NCI-H2107 treated with DMSO at 0.1 percent for 48 hours (cell line): ENCODE data around the gene WSCD1.

Experiments used
- DNase-seq: peaks from one replicate; lab custom pipeline; 2025; ENCODE audit not compliant: unreplicated experiment; lab: John Stamatoyannopoulos, UW

Gene WSCD1

DNA sequence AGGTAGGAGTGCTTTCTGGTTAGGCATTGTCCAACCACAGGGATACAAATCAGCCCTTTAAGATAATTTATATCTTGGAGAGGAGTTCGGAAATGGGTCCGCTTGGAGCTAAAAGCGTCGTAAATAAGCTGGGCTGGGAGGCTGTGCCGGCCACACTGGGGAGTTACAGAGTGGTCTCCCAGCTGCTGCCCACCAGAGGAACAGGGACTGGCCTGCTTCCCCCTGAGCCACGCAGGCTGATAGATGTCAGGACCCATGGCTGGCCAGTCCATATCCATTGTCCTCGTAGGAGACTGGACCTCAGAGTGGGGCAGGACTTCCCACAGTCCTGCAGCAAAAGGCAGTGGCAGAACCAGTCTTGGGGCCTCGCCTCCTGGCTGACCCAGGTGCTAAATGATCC is 12.6 kb upstream of the WSCD1 start:
- no peak for DNase-seq

DNA sequence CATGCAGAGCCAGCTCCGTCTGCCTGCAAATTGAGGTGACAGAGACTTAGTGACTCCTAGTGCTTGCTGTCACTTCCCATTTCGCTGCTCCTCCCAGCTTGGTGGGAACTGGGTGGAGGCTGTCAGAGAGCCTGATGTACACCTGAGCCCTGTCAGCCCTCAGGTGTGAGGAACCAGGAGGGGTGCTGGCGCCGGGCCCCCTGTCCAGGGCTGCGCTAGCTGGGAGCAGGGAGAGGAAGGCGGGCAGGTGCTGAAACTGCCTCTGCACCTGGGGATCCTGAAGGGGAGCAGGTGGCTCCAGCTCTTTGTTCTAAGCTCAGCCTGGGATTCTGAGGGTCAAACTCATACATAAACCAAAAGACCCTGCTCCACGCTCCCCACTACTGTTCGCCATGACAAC is 10.8 kb upstream of the WSCD1 start:
- no peak for DNase-seq

DNA sequence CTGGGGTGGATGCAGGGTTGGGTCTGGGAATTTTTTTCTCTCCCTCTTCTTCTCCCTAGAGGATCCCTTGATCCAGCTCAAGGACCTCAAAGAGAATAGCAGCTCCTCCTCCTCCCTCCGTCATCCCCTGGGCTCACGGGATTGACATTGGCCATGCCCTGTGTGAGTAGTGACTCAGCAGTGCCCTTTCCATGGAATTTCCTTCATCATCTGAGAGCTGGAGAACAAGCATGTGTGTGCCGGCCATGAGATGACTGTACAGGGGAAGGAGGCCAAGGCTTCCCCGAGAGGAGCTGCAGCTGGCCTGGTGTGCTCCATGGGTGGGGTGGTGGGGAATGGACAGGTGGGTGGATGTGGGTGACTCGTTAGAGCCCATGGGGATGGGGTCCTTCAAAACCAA is 8.9 kb upstream of the WSCD1 start:
- DNase-seq, result no peak

DNA sequence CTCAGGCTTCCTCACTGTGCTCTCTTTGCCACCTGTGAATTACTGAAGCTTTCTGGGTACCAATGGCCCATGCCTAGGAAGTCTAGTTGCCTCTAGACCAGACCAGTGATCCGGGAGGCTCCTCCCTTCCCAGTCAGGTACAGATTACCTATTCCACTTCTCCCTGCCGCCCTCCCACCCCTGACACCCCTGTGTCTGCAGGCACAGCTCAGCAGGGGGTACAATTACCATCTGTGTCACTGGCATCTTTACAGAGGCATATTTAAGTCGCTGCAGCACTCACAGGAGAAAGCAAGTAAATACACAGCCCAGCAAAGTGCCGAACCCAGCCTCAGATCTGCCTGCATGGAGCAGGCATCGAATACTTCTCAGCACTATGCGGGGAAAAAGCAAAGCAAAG is 5.3 kb upstream of the WSCD1 start:
- DNase-seq, result no peak

DNA sequence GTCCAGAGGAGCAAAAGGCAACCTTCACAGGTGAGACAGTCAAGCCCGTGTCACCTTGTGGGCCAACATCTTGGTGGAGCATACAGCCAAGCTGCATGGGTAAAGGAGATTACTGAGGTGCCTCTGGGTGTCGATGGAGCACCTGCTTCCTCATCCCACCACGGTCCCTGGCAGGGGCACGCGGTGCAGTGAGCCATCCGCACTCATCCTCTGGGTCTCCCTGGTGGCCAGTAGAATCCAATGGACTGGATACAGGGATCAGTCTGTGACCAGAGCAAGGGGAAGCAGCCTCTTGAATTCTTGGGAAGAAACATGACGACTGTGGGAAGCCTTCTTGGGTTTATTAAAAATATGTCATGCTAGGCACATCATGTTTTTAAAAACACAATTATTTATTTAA is 4.8 kb upstream of the WSCD1 start:
- no peak for DNase-seq

DNA sequence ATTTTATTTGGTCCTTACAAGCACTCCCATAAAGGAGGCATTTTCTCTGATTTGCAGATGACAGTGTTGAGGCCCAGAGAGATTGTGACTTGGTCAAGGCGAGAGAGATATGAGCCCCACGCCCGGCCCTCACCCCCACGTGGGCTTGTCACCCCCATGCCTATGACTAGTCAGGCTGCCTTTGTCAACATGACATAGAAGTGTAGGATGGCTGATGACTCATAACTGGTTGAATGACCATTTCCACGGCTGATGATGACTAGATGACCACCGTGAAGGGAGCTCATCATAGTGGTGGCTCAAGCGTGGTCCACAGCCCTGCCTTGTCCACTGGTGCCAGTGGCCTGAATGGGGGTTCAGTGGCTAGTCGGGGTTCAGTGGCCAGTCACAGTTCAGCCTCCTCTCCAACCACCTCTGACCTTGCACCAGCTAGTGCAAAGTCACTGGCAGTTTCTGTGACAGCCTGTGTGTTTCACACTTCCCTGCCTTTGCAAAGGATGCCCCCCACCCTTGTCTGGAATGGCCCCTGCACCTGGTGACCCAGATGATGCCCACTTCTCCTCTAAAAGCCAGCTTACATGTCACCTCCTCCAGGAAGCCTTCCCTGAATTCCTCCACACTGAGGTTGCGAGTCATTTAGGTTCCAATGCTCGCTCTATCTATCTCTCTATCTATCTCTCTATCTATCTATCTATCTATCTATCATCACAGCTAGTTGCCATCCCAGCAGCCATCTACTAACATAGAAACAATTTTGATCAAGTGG is 3.8 kb upstream of the WSCD1 start:
- DNase-seq, result no peak

DNA sequence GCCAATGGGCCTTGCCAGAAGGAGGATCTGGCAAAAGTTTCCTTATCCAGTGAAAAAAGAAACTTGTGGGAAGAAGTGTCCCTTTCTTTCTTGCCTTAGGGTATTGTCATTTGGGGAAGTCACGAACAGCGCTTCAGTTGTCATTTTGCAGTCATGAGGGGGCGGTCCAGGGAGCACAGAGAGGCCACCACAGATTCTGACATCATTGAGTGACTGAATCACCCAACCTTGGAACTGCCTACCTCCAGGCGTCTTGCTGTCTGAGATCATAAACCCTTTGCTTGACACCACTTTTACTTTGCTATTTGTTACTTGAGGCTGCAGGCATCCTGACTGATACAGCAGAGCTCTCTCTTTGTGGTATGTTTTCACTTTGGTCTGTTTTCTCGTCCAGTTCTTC is 3.1 kb upstream of the WSCD1 start:
- no peak for DNase-seq

DNA sequence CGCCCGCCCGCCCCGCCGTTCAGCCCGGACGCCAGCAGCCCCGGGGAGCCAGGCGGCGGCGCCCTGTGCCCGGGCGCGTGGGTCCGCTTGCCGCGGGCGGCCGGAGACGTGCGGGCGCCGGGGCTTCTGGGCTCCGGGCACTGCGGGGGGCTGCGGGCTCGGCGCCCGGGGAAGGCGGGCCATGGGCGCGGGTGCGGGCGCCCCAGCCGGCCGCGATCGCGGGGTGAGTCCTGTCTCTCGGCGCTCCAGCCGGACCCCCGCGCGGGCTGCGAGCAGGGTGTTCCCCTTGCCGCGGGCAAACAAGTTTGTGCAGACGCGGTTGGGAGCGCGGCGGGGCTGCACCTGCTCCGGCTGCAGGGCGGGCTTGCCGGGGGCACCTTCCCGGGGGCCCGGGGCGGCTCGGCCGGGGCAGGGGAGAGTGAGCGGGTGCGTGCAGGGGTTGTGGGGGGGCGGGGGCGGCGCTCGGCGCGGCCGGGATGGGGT is 292 bp downstream of the WSCD1 start:
- no peak for DNase-seq

DNA sequence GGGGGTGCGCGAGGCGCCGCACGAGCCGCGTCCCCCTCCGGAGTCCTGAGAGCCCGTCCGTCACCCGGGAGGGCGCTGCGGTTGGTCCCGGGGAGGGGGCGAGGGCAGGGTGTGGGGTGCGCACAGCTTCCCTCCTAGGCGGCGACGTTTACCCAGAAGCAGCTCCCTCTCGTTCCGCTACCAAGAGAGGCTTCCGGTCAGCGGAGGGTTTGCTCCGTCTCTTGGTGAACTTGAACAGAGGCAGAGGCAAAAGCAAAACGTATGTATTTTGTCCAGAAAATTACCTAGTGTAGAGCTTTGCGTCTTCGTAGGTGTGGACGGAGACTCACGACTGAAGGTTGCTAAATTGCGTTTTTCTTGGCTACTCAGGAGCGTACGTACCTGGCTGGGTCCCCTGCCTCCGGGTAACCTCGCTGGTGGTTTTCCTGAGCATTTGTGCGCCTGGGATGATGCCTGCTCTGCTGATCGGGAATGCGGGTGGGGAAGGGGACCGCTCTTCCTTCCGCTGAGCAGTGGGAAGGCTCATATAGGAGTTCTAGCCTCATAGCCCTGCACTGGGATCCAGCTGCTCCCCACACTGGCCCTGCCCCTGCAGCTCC is 833 bp downstream of the WSCD1 start:
- no peak for DNase-seq

DNA sequence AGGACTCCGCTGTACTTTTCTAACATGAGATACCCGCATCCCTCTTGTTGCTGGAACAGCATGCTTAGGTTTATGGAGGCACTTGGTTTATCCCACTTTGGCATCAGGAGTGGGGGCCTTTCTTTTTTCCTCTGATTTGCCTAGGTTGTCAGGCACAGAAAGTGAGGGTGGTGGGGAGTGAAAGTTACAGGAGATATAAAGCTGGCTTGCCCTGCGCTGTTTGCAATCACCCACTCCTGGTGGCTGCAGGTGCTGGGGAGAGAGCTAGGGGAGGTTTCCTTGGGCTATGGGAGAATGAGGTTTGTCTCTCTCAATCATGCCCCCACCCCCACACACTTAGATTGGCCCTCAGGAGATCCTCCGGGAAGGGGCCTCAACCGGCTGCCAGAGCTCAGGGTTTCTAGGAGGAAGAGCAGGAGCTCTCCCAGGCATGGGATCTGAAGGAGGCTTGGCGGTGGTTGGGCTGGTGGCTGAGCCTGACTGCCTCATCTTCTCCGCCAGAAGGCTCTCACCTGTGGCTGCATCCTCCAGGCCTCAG is 1.4 kb downstream of the WSCD1 start:
- no peak for DNase-seq

DNA sequence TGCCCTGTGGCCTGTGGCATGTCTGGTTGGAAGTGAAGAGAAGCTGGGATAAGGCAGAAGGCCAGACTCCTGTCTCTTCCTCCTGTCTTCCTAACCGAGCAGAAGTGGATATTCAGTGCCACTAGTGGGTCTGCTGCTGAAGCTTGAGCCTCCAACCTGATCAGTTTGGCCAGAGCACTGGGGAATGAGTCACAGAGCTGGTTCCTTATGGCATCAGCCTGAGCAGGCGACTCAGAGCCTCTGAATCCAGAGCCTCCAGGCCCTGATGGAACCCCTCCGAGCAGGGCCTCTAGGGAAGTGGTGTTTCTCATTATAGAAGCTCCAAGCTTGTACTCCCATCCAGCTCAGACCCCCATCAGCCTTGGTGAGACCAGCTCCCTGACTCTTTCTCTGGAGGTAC is 2.0 kb downstream of the WSCD1 start:
- DNase-seq, result no peak

DNA sequence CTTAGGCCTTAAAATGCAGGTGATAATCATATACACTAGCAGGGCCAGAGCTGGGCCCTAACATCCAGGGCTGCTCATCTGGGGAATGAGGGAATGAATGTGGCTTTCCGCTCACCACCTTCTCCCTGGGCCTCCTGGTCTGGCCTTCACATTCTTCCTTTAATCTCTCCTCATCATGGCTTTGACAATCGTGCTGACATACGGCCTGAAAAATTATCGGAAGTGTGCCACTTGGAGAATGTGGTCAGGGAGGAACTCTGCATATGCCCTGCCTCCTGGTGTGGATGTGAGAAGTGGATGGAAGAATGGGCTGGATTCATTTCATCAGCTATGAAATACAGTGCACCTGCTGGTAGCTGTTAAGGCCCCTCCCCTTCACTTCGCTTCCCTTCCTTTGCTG is 2.4 kb downstream of the WSCD1 start:
- DNase-seq, result no peak

DNA sequence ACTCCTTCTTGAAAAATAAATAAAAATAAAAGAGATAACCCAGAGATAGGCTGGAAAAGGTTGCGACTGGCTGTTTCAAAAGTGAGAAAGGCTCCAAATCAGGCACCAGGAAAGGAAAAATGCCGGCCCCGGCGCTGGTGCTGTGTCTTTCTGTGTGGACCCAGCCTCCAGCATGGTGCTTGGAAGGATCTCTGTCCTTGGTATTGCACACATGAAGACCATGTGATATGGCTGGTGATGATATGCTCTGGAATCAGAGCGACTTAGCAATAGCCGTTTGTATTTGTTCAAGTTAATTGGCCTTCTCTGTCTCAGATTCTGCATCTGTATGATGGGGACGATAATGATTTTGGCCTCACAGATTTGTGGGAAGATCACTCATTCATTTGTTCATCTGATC is 3.4 kb downstream of the WSCD1 start:
- no peak for DNase-seq

DNA sequence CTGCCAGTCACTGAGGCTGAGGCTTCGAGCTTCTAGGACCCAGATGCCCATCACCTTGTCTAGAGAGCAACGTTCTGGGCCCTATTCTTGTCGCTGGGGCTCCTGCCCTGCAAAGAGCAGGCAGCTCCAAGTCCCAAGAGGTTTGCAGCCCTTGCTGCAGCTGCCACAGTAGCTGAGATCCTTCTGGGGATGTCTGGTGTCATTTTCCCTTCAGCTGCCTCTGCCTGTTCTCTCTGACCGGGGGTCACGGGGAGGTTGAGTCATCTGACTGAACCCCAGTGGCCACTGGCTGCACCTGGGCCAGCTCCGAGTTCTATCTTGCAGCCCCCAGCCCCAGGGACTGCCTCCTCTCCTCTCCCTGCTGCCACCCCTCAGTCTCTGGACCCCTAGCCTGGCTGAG is 4.9 kb downstream of the WSCD1 start:
- peak; percentile 49 for DNase-seq

DNA sequence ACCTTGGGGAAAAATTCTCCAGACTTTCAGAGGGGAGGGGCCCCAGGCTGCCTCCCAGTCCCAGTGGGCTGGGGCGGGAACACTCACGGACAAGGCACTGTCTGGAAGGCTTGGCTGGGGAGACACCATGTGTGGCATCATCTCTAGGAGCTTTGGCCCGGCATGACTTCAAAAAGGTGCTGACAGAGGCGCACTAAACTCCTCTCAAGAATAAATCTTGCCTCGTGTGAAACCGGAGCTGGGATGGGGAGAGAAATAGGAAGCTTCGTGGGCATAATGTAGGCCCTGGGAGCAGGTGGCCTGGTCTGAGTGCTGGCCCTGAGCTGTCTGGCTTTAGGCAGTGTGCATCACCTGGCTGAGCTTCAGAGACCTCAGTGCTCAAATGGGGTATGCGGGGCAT is 5.7 kb downstream of the WSCD1 start:
- no peak for DNase-seq

DNA sequence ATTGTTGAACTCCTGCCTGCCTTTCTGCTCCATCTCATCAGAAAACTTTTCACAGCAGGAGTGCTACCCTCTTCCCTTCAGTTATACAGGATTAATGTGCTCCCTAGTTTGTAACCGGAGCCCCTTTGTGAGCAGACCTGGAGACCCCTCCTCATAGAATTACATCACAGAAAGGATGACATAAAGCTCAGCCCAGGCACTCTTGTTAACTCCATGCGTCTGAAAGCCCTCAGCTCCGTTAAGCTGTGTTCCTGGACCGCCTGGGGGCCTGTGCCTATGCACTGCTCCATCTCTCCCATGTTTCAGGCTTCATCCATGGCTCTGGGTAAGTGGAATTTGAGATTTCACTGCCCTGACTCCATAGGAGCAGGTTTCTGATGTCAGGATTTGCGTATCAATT is 7.6 kb downstream of the WSCD1 start:
- no peak for DNase-seq

DNA sequence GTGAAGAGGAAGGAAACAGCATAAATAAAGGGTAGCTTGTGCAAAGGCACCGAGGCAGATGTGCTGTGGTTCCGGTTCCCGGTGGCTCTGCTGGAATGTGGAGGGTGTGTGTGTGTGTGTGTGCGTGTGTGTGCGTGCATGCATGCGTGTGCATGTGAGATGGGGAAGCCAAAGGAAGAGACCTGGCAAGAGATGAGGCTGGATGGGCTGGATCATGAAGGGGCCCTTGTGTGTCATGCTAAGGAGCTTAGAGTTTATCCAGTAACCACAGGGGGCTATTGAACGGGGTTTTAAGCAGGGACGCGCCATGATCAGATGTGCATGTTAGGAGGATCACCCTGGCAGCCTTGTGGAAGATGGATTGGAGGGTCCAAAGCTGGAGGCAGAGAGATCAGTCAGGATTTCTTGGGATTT is 8.3 kb downstream of the WSCD1 start:
- no peak for DNase-seq

DNA sequence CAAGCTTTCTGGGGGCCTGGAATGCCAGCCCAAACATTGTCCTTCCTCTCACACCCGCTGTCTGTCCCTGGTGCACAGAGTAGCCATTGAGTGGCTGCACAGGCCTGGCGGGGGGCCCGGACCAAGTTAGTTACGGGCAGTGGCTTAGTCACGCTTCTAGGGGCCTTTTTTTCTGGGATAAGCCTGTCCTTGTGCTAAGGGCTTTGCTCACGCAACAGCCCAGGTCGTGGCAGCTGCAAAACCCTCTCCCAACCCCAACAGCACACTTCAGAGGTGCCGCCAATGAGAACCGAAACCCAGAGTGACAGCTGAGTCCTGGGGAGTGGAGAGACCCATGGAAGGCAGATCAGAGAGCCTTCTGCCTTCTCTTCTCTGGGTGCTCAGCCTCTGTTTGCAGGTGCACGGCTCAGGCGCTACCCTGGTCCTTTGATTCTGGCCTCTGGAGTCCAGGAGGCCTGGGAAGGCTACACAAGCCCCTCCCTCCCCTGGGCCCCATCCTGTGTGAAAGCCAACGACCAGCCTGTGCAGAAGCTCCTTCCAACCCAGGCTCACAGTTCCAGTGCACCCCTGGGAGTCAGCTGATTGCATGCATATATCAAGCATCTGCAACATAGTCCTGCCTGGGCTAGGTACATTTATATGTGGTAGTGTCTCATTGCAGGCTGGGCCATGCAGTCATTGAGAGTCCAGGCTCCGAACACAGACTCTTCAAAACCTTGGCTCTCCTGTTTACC is 9.1 kb downstream of the WSCD1 start:
- DNase-seq, result no peak

DNA sequence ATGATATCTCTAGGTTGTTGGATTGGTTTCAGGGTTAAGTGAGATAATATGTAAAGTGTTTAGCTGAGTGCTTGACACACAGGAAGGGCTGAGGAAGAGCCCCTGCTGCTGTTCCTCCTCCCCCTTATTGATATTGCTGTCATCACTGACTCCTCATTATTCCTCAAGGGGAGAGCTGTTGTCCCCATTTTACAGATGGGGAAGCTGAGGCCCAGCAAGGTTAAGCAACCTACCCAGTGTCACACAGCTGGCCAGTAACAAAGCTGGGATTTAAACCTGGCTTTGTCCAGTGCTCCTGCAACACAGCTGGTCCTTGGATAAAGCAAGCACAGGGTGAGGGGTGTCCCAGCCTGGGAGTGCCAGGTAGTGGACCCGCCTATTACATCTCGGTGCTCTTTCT is 9.8 kb downstream of the WSCD1 start:
- DNase-seq, result no peak

DNA sequence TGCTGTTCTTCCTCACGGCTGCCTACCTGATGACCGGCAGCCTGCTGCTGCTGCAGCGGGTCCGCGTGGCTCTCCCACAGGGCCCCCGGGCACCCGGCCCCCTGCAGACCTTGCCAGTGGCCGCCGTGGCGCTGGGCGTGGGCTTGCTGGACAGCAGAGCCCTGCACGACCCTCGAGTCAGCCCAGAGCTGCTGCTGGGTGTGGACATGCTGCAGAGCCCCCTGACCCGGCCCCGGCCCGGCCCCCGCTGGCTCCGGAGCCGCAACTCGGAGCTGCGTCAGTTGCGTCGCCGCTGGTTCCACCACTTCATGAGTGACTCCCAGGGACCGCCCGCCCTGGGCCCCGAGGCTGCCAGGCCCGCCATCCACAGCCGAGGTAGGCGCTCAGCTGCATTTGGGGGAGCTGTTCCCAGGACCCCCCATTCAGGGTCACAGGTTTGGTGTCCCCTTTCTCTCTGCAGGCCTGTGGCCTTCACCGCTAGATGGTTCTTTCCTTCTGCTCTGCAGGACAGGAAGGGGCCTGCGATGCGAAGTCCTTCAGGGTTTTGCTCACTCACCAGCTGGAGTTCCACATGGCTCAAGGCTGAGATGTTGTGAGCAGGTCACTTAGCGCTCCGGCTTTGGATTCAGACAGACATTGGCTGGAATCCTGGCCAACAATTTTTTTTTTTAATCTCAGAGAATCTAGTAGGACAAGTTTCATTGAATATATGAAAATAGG is 10.7 kb downstream of the WSCD1 start:
- no peak for DNase-seq

DNA sequence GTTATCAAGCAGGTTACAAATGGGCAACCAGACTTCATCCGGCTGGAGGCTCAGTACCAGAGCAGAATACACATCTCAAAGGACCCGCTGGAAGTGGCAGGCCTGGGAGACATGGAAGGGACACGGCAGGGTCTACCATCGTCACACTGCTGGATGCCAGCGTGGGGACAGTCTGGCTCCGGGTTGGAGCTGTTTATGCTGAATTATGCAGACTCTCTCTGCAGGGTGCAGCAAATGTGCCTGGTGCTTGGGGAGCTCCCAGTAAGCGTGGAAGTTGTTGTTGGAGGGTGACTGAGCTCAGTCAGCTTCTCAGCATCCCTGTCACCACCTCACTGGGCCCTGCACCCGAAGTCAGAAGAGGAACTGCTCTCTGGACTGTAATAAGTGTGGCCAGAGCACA is 12.2 kb downstream of the WSCD1 start:
- DNase-seq, result no peak
